MM.1S (cell line): ENCODE measurements around the gene RTL3.
"Not testable (repeated sequence)": the region's sequence is repeated elsewhere in the genome, so short reads cannot be mapped to it uniquely, and the experiment has no call there.

Experiments used
- DNase-seq: peaks from one replicate; pipeline ENCODE4 v3.0.0-alpha.2; 2015
- H2AFZ ChIP-seq: fragments of 300-600 bp; sonication (generic); 2 replicates; pipeline ENCODE4 v1.6.0; 2016; ENCODE audit warnings: antibody characterized with exemption, low read length
- H3F3A ChIP-seq: fragments of 300-600 bp; sonication (generic); 2 replicates; pipeline ENCODE4 v1.6.1; 2016; ENCODE audit warnings: mild to moderate bottlenecking, antibody characterized with exemption, low read length, moderate library complexity, mixed read lengths; ENCODE audit not compliant: insufficient read depth
- H3K27ac ChIP-seq: fragments of 300-600 bp; sonication (generic); 2 replicates; pipeline ENCODE4 v1.5.1; 2016; ENCODE audit warnings: mild to moderate bottlenecking, low read length
- H3K27me3 ChIP-seq: fragments of 300-600 bp; sonication (generic); replicated peaks from 2 replicates; pipeline ENCODE4 v1.6.0; 2016; ENCODE audit warnings: low read length; ENCODE audit not compliant: insufficient read depth
- H3K36me3 ChIP-seq: fragments of 300-600 bp; sonication (generic); replicated peaks from 2 replicates; pipeline ENCODE4 v1.6.1; 2016; ENCODE audit warnings: mild to moderate bottlenecking, low read length, mixed read lengths; ENCODE audit not compliant: insufficient read depth
- H3K4me1 ChIP-seq: fragments of 300-600 bp; sonication (generic); 2 replicates; pipeline ENCODE4 v1.6.1; 2016; ENCODE audit warnings: low read length, mixed read lengths
- H3K4me2 ChIP-seq: fragments of 300-600 bp; sonication (generic); 2 replicates; pipeline ENCODE4 v1.6.0; 2016; ENCODE audit warnings: low read depth, low read length
- H3K4me3 ChIP-seq: fragments of 300-600 bp; sonication (generic); 2 replicates; pipeline ENCODE4 v1.5.1; 2016; ENCODE audit warnings: low read length, mixed read lengths
- H3K79me2 ChIP-seq: fragments of 300-600 bp; sonication (generic); 2 replicates; pipeline ENCODE4 v1.6.1; 2016; ENCODE audit warnings: mixed run types, low read length, mixed read lengths
- H3K9ac ChIP-seq: fragments of 300-600 bp; sonication (generic); 2 replicates; pipeline ENCODE4 v1.6.1; 2016; ENCODE audit warnings: low read length, mixed read lengths
- H3K9me2 ChIP-seq: fragments of 300-600 bp; sonication (generic); replicated peaks from 2 replicates; pipeline ENCODE4 v1.6.1; 2016; ENCODE audit warnings: mild to moderate bottlenecking, low read length, mixed read lengths; ENCODE audit not compliant: insufficient read depth
- H3K9me3 ChIP-seq: fragments of 300-600 bp; sonication (generic); replicated peaks from 2 replicates; pipeline ENCODE4 v1.6.1; 2016; ENCODE audit warnings: mild to moderate bottlenecking, low read length, mixed read lengths; ENCODE audit not compliant: insufficient read depth
- H4K20me1 ChIP-seq: fragments of 300-600 bp; sonication (generic); 2 replicates; pipeline ENCODE4 v1.6.1; 2016; ENCODE audit warnings: mild to moderate bottlenecking, low read length, moderate library complexity, mixed read lengths; ENCODE audit not compliant: insufficient read depth
- CTCF ChIP-seq: fragments of 300-600 bp; sonication (generic); IDR thresholded peaks from 2 replicates; pipeline ENCODE4 v1.5.1; 2016; ENCODE audit warnings: antibody characterized with exemption, low read length, mixed read lengths
- EZH2 ChIP-seq: fragments of 300-600 bp; sonication (generic); optimal IDR thresholded peaks from 2 replicates; pipeline ENCODE3; 2017; ENCODE audit warnings: low read depth, mild to moderate bottlenecking, antibody characterized with exemption, low read length, mixed read lengths
- EZH2phosphoT487 ChIP-seq: fragments of 300-600 bp; sonication (generic); IDR thresholded peaks from 2 replicates; pipeline ENCODE4 v1.6.1; 2018; ENCODE audit warnings: antibody characterized with exemption, low read length

Gene RTL3

DNA sequence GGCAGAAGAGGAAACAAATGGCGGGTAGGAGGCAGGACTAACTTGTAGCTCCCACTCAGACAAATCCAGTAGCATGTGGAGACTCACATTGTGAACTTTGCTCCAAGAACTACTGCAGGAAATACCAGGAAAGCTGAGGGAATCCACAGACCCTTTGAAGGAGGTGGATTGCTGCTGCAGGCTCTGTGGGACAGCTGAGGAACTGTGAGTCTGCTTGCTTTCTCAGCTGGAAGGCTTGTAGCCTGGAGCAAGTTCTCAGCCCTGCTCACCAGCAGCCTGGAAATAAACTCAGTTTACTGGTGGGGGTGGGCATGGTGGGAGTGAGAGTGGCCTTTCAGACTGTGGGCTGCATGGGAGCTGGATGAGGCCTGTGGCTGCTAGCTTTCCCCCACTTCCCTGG lies 16.0 kb downstream of the RTL3 start:
- Histone ChIP-seq H3K9me2 (no peaks in the 10 kb centered on the region), H3K4me2 (no peak overlapping the region), H3K79me2 (no peaks in the 10 kb centered on the region), H3K27ac (no peak overlapping the region), H3K36me3 (no peaks in the 10 kb centered on the region), H3F3A (no peaks in the 10 kb centered on the region), H2AFZ (no peak overlapping the region), H4K20me1 (no peaks in the 10 kb centered on the region), H3K4me1 (no peaks in the 10 kb centered on the region), H3K27me3 (no peaks in the 10 kb centered on the region), H3K9me3 (no peaks in the 10 kb centered on the region), H3K9ac (no peak overlapping the region), H3K4me3 (no peak overlapping the region)
- DNase-seq, result no peak
- no peak for TF ChIP-seq EZH2phosphoT487
- no peak for TF ChIP-seq EZH2
- TF ChIP-seq CTCF, result no peak

GRCh38 chrX:78636096-78636495 lies 23.0 kb downstream of the RTL3 start:
- not testable (repeated sequence) for H3K4me2 ChIP-seq, DNase-seq, H3K9me2 ChIP-seq, H3K36me3 ChIP-seq, H3K27me3 ChIP-seq, H3F3A ChIP-seq, H2AFZ ChIP-seq, H3K27ac ChIP-seq, H4K20me1 ChIP-seq, H3K4me1 ChIP-seq, H3K9me3 ChIP-seq, H3K9ac ChIP-seq, H3K4me3 ChIP-seq, H3K79me2 ChIP-seq

- Histone ChIP-seq H3K9me2 (no peaks in the 10 kb centered on the region), H3K4me2 (no peak overlapping the region), H3F3A (no peaks in the 10 kb centered on the region), H3K9me3 (no peaks in the 10 kb centered on the region), H3K27ac (no peak overlapping the region), H3K4me3 (no peak overlapping the region), H3K36me3 (no peaks in the 10 kb centered on the region), H4K20me1 (no peaks in the 10 kb centered on the region), H3K9ac (no peak overlapping the region), H3K27me3 (no peaks in the 10 kb centered on the region), H3K4me1 (0 out of 2 replicates have a peak, but pooled peaks cover 4% of the 10 kb centered on the region), H3K79me2 (no peaks in the 10 kb centered on the region), H2AFZ (no peak overlapping the region)
- no peak for DNase-seq
- TF ChIP-seq CTCF (no peak), EZH2 (no peak), EZH2phosphoT487 (no peak)
Measured at GRCh38 chrX:78624962-78625909, 33.9 kb downstream of the RTL3 start.

DNA sequence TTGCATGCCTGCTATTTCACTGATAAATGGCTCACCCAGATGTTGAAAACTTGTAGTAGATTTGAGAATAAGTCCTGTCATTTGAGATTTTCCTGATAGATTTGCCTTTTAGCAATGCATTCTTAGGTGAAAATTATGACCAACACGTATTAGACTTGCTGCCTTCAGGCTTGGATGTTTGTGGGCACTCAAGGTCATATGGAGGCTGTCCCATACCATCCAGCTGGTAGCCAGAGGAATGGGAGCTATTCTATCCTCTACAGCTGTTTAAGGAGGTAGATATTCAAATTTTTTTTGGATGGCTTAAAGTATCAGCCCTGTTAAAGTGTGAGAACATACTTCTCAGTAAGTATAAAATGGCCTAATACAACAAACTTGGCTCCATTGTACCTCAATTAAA lies 34.7 kb downstream of the RTL3 start:
- no peak for DNase-seq
- H2AFZ ChIP-seq, result no peak overlapping the region

More for the DNA sequence above, 34.7 kb downstream of the RTL3 start:
- Histone ChIP-seq H3K27me3 (no peaks in the 10 kb centered on the region), H3K4me1 (0 out of 2 replicates have a peak, but pooled peaks cover 4% of the 10 kb centered on the region), H3K4me3 (no peak overlapping the region), H3K9me3 (no peaks in the 10 kb centered on the region), H3K27ac (no peak overlapping the region), H3K9me2 (no peaks in the 10 kb centered on the region), H3K4me2 (no peak overlapping the region), H3K9ac (no peak overlapping the region), H3F3A (no peaks in the 10 kb centered on the region), H3K79me2 (no peaks in the 10 kb centered on the region), H4K20me1 (no peaks in the 10 kb centered on the region), H3K36me3 (no peaks in the 10 kb centered on the region)
- no peak for TF ChIP-seq CTCF
- TF ChIP-seq EZH2, result no peak
- no peak for TF ChIP-seq EZH2phosphoT487
